Skeletal muscle tissue (tissue), 4 donors: ENCODE results near the gene MTMR3. TPM values are rescaled to one million over a fixed set of nuclear protein-coding genes. Genes with fewer than 3 reads are reported as not detected.
"Not testable (repeated sequence)": the region's sequence is repeated elsewhere in the genome, so short reads cannot be mapped to it uniquely, and the experiment has no call there.

Experiments used
- H3K27ac ChIP-seq: one replicate; pipeline ENCODE4 v1.7.0; 2013; ENCODE audit warnings: mild to moderate bottlenecking, low read depth, low read length, inconsistent platforms
- H3K27me3 ChIP-seq, 3 donors: one replicate each; pipeline ENCODE4 v1.7.0; 2013; ENCODE audit warnings: low read length in 3 of 3; ENCODE audit not compliant: control insufficient read depth in 3 of 3, insufficient read depth in 3 of 3
- H3K36me3 ChIP-seq, 3 donors: one replicate each; pipeline ENCODE4 v1.7.0; 2013; ENCODE audit warnings: low read length in 3 of 3; ENCODE audit not compliant: control insufficient read depth in 3 of 3, insufficient read depth in 3 of 3
- H3K4me1 ChIP-seq, 3 donors: one replicate each; pipeline ENCODE4 v1.7.0; 2013; ENCODE audit warnings: low read length in 3 of 3, mild to moderate bottlenecking in 3 of 3; ENCODE audit not compliant: control insufficient read depth in 3 of 3, insufficient read depth in 3 of 3
- H3K4me3 ChIP-seq, 3 donors: one replicate each; pipeline ENCODE4 v1.7.0; 2013; ENCODE audit warnings: low read length in 3 of 3
- H3K9ac ChIP-seq, 3 donors: one replicate each; pipeline ENCODE4 v1.7.0; 2013; ENCODE audit warnings: low read length in 3 of 3, mild to moderate bottlenecking in 3 of 3, moderate library complexity in 2 of 3, low read depth in 1 of 3
- H3K9me3 ChIP-seq, 3 donors: one replicate each; pipeline ENCODE4 v1.7.0; 2013; ENCODE audit warnings: low read length in 3 of 3; ENCODE audit not compliant: control insufficient read depth in 3 of 3
- total RNA-seq: library from RNA; depleted of rRNA; stranded (reverse); fragments of >200 nt; gene quantifications from one replicate; pipeline ENCODE4 v1.2.3, GENCODE V29; 2014
- donor health status: Osteomylitis.

The MTMR3 gene
- total RNA-seq, 1 donor from 2014 or later: 38.6 TPM

DNA sequence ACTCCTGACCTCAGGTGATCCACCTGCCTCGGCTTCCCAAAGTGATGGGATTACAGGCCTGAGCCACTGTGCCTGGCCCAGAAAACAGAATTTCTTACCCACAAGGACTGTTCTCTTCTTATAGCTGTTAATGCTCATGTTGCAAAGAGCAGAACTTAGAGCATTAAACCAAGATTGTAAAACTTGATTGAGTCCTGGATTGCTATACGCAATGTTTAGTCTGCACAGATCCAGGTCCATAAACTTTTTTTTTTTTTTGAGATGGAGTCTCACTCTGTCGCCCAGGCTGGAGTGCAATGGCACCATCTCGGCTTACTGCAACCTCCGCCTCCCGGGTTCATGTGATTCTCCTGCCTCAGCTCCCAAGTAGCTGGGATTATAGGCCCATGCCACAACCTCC, 178.1 kb downstream of the MTMR3 start:
- not testable (repeated sequence) for H3K9ac ChIP-seq, H3K4me1 ChIP-seq, H3K4me3 ChIP-seq, H3K36me3 ChIP-seq, H3K27me3 ChIP-seq, H3K9me3 ChIP-seq, H3K27ac ChIP-seq

DNA sequence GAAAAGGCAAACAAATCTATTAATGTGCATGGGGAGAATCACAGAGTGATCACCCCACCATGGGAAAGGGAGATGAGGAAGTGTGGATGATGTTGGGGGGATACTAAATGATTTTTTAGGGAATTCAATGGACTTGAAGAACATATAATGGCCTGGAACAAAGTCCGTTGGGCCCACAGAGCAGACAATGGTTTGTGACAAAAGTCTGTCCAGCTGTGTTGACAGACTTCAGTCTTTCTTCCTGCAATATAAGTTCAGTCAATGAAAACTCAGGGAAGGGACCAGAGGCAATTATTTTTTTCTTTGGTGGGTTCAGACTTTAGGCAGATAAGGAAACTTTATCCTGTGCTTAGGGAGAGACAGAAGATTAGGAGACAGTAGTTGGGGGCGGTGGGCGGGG, 179.3 kb downstream of the MTMR3 start:
- peaks cover 0 to 5% (median 2%) of the 10 kb centered on the region in 3 donors for H3K9me3 ChIP-seq
- no peak overlapping the region for H3K4me3 ChIP-seq
- H3K36me3 ChIP-seq: no peaks in the 10 kb centered on the region
- H3K4me1 ChIP-seq: no peaks in the 10 kb centered on the region
- H3K9ac ChIP-seq: no peak overlapping the region
- H3K27me3 ChIP-seq: no peaks in the 10 kb centered on the region
- no peak overlapping the region for H3K27ac ChIP-seq

DNA sequence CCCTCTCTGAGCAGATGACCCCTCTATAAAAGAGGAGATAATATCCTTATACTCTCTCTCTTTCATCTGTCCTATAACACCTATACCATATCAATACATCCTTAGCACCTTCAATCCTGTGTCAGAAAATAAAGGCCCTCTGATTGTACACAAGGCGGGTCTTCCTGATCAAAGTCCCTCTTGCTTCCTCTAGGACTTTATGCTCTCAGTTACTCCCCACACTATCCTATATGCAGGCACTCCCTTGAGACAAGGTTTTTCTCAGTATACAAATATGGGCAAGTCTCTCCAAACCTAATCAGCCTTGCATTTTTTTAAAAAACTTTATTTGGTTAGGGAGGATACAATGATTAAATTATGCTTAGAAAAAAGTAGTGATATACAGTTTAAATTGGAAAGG, 180.0 kb downstream of the MTMR3 start:
- Histone ChIP-seq H3K4me3 (no peak overlapping the region), H3K9ac (no peak overlapping the region), H3K27ac (no peak overlapping the region), H3K9me3 (peaks cover 0 to 5% (median 0%) of the 10 kb centered on the region in 3 donors), H3K27me3 (no peaks in the 10 kb centered on the region), H3K36me3 (no peaks in the 10 kb centered on the region), H3K4me1 (no peaks in the 10 kb centered on the region)

DNA sequence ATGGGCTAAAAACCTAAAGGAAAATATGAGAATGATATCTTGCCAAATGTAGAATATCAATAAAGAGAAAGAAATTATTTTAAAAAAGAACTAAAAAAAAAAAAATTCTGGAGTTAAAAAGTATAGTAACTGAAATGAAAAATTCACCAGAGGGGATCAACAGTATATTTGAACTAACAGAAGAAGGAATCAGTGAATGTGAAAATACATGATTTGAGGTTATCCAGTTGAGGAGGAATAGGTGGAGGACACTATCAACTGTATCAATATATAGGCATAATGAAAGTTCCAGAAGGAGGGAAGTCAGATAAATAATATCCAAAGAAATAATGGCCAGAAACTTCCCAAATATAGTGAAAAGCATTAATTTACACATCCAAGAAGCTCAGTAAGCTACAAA, 181.2 kb downstream of the MTMR3 start:
- Histone ChIP-seq H3K4me3 (no peak overlapping the region), H3K27ac (no peak overlapping the region), H3K9me3 (peaks cover 0 to 5% (median 0%) of the 10 kb centered on the region in 3 donors), H3K36me3 (no peaks in the 10 kb centered on the region), H3K4me1 (no peaks in the 10 kb centered on the region), H3K9ac (no peak overlapping the region), H3K27me3 (no peaks in the 10 kb centered on the region)

DNA sequence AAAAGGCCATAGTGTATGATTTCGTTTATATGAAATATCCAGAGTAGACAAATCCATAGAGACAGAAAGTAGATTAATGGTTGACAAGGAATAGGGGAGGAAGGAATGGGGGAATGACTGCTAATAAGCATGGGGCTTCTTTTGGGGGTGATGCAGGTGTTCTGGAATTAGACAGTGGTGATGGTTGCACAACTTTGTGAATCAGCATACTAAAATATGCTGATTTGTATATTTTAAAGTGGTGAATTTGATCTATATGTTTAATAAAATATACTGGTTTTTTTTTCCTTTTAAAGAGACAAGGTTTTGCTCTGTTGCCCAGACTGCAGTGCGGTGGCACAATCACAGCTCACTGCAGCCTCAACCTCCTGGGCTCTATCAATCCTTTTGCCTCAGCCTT, 190.8 kb downstream of the MTMR3 start:
- H3K9ac ChIP-seq: no peak overlapping the region
- H3K9me3 ChIP-seq: no peaks in the 10 kb centered on the region

DNA sequence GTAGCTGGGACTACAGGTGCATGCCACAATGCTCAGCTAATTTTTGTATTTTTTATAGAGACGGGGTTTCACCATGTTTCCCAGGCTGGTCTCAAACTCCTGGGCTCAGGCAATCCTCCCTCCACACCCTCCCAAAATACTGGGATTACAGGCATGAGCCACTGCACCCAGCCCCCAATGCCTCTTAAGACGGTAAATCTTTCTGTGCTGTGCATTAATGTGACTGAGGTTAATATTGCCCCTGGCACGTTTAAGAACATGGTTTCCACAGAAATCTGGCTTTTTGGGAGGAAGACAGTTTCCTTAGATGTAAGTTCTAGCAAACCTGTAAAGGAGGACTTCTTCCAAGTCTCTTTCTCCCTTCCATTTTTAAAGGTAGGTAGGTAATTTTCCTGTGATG, 191.2 kb downstream of the MTMR3 start:
- Histone ChIP-seq H3K27me3 (peaks cover 0 to 7% (median 5%) of the 10 kb centered on the region in 3 donors), H3K4me1 (no peaks in the 10 kb centered on the region), H3K36me3 (no peaks in the 10 kb centered on the region), H3K9ac (no peak overlapping the region), H3K9me3 (no peaks in the 10 kb centered on the region), H3K27ac (no peak overlapping the region), H3K4me3 (no peak overlapping the region)

More for the DNA sequence above, 190.8 kb downstream of the MTMR3 start:
- Histone ChIP-seq H3K4me3 (no peak overlapping the region), H3K4me1 (no peaks in the 10 kb centered on the region), H3K27ac (no peak overlapping the region), H3K36me3 (no peaks in the 10 kb centered on the region), H3K27me3 (peaks cover 0 to 7% (median 5%) of the 10 kb centered on the region in 3 donors)

DNA sequence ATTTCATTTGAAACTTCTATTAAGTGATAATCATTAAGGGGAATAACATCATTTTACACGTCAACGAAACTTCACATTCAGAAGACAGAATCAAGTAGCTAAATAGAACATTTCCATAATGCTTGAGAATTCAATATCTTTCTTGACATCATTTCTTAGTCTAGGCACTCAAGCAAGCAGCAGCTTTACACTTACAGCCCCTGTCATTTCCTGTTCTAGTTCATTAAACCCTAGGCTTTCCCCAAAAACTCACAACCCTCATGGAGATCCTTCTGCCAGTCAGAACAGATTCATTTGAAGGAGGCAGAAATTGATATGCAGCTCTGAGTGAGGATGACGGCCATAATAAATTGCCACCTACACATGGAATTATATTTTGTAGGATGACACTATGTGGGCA, 192.0 kb downstream of the MTMR3 start:
- no peak overlapping the region for H3K4me3 ChIP-seq

DNA sequence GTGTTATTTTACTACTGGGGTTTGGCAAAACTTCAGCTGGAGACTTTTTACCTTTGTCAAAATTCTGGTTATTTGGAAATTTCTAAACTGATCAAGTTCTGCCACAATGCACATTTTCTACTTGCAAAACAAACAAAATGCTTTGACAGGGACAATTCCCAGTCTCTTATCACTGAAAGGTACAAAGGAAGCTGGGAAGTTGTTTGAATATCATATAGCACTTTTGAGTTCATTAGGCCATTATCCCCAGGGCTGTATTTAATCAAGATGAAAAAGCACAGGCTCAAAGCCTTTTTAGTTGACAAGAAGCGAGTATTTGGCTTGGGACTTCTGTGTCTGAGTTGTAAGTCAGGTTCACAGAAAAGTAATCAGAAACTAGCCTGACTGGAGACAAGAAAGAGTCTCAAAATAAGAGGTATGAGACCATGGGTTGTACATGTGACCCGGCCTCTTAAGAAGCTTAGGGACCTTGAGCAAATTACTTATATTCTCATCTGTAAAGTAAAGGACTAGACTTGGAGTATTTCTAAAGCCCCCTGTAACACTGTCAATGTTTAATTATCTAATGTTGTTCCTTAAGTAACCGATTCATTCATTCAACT, 194.4 kb downstream of the MTMR3 start:
- Histone ChIP-seq H3K27ac (no peak overlapping the region), H3K4me3 (no peak overlapping the region), H3K4me1 (no peaks in the 10 kb centered on the region), H3K9ac (no peak overlapping the region), H3K27me3 (peaks cover 10 to 17% (median 16%) of the 10 kb centered on the region in 3 donors), H3K36me3 (no peaks in the 10 kb centered on the region), H3K9me3 (no peaks in the 10 kb centered on the region)

More for the DNA sequence above, 192.0 kb downstream of the MTMR3 start:
- no peaks in the 10 kb centered on the region for H3K4me1 ChIP-seq
- H3K27me3 ChIP-seq: peaks cover 0 to 8% (median 7%) of the 10 kb centered on the region in 3 donors
- H3K9me3 ChIP-seq: no peaks in the 10 kb centered on the region
- H3K27ac ChIP-seq: no peak overlapping the region
- H3K9ac ChIP-seq: no peak overlapping the region
- no peaks in the 10 kb centered on the region for H3K36me3 ChIP-seq

DNA sequence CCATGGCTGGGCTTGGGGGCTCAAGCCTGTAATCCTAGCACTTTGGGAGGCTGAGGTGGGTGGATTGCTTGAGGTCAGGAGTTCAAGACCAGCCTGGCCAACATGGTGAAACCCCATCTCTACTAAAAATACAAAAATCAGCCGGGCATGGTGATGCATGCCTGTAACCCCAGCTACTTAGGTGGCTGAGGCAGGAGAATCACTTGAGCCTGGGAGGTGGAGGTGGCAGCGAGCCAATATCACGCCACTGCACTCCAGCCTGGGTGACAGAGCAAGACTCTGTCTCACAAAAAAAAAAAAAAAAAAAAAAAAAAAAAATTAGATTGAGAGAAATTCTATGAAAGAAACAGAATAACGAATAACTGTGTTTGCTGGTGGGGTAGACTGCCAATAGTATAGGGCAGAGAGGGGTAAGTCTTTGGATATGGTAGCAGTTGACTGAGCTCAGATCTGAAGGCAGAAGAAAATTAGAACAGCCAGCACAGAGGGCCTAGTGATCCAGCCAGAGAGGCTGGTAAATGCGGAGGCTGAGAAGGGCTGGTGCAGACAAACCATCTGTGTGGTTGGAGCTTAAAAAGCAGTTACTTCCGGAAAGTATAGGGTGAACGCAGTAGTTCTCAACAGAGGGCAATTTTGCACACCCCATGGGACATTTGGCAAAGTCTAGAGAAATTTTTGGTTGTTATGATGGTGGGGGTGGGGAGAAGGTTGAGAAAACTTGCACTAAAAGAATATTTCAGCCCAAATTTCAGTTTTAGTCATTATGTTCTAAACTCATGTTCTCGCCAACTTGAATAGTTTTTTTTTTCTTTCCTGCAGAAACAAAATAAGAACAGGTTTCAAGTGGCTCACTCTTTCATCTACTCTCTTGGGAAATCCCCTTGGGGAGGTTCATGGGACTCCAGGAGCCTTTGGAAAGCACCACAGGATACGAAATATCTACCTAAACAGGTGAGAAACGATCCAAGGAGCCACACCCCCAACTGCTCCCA, 195.6 kb downstream of the MTMR3 start:
- Histone ChIP-seq H3K4me1 (no peaks in the 10 kb centered on the region), H3K36me3 (no peaks in the 10 kb centered on the region), H3K27ac (no peak overlapping the region), H3K27me3 (peaks cover 10 to 17% (median 16%) of the 10 kb centered on the region in 3 donors), H3K9ac (no peak overlapping the region), H3K9me3 (no peaks in the 10 kb centered on the region), H3K4me3 (no peak overlapping the region)

DNA sequence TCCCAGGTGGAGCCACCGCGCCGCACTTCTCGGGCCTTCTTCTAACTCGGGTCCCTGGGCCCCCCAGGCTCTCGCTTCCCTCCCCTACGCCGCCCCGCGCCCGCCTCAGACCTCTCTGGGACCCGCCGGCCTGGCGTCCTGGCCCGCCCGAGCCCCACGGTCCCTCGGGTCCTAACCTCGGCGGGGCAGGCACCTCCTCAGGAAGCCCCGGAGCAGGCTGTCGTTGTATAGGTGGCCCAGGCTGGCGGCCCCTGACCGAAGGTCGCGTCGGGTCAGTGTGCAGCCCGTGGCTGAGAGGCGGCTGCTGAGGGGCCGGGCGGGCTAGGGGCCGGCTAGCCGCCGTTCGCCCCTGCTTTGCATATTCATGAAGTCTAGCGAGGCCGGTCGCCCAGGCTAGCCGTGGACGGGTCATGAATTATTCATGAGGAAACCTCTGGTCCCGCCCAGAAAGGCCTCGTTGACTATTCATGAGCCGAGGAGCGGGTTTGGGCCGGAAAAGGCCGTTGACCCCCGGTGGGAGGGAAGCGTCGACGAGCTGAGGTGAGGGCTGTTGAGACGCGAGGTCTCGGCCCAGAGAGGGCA, 197.1 kb downstream of the MTMR3 start, which contains the start of gene HORMAD2:
Gene HORMAD2, plus strand, starts transcription at position 513 of the 582 bp plus-strand sequence. CDS start 13,489 bp downstream, outside the sequence.
- H3K36me3 ChIP-seq: no peaks in the 10 kb centered on the region
- no peak within 1 kb of the TSS for H3K4me3 ChIP-seq
- H3K4me1 ChIP-seq: no peaks in the 10 kb centered on the region
- no peaks in the 10 kb centered on the region for H3K9me3 ChIP-seq
- peaks cover 10 to 17% (median 14%) of the 10 kb centered on the region in 3 donors for H3K27me3 ChIP-seq
- H3K9ac ChIP-seq: no peak within 1 kb of the TSS
- no peak within 1 kb of the TSS for H3K27ac ChIP-seq
